ENCODE data around the gene CCDC158.

CCDC158 gene

GRCh38 chr4:76443376-76443775 is 22.4 kb upstream of the CCDC158 start:
- Histone ChIP-seq H3K36me3 (ENCODE audit: control insufficient read depth, insufficient read depth, low read length) (no peaks in the 10 kb centered on the region), H3K9ac (no peak overlapping the region), H3K4me2 (ENCODE audit: low read length) (no peak overlapping the region), H3K79me2 (no peaks in the 10 kb centered on the region), H3K9me3 (ENCODE audit: control insufficient read depth, low read length) (no peaks in the 10 kb centered on the region), H3K4me1 (no peaks in the 10 kb centered on the region), H3K27ac (no peak overlapping the region), H2AFZ (no peak overlapping the region), H3K4me3 (ENCODE audit: low read depth, low read length) (no peak overlapping the region), H3K27me3 (ENCODE audit: control insufficient read depth, insufficient read depth, low read length) (no peaks in the 10 kb centered on the region)
- no peak for TF ChIP-seq CTCF (IDR thresholded peaks at IDR 0.05)

GRCh38 chr4:76442807-76443206 is 21.9 kb upstream of the CCDC158 start:
- no peak overlapping the region for H3K4me2 ChIP-seq (ENCODE audit: low read length)
- H3K9me3 ChIP-seq (ENCODE audit: control insufficient read depth, low read length): no peaks in the 10 kb centered on the region
- H3K4me3 ChIP-seq (ENCODE audit: low read depth, low read length): no peak overlapping the region
- no peaks in the 10 kb centered on the region for H3K4me1 ChIP-seq
- no peak for TF ChIP-seq CTCF (IDR thresholded peaks at IDR 0.05)
- H3K27ac ChIP-seq: no peak overlapping the region
- H3K27me3 ChIP-seq (ENCODE audit: control insufficient read depth, insufficient read depth, low read length): no peaks in the 10 kb centered on the region
- H3K36me3 ChIP-seq (ENCODE audit: control insufficient read depth, insufficient read depth, low read length): no peaks in the 10 kb centered on the region
- H3K9ac ChIP-seq: no peak overlapping the region
- no peaks in the 10 kb centered on the region for H3K79me2 ChIP-seq
- H2AFZ ChIP-seq: no peak overlapping the region

GRCh38 chr4:76441881-76442280 is 20.9 kb upstream of the CCDC158 start:
- Histone ChIP-seq H3K4me2 (ENCODE audit: low read length) (no peak overlapping the region), H3K4me1 (no peaks in the 10 kb centered on the region), H2AFZ (no peak overlapping the region), H3K79me2 (no peaks in the 10 kb centered on the region), H3K9ac (no peak overlapping the region), H3K4me3 (ENCODE audit: low read depth, low read length) (no peak overlapping the region), H3K9me3 (ENCODE audit: control insufficient read depth, low read length) (no peaks in the 10 kb centered on the region), H3K27me3 (ENCODE audit: control insufficient read depth, insufficient read depth, low read length) (no peaks in the 10 kb centered on the region), H3K27ac (no peak overlapping the region), H3K36me3 (ENCODE audit: control insufficient read depth, insufficient read depth, low read length) (no peaks in the 10 kb centered on the region)
- no peak for TF ChIP-seq CTCF (IDR thresholded peaks at IDR 0.05)

DNA sequence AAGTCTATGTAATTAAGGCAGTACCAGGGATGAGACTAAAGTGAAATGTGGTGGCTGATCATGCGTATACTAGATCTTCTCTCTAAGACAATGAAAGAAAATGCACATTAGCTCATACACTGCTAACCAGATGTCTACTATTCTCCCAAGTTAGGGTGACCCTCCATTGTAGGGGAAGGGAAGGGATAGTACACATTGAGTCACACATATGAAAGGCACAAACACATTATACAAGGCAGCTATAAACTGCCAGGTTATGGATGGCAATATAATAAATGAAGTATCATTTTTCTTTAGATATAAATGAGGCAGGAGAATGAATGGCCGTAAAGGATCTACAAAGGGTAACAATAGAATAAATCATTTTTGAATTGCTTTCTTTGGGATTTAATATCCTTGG is 18.6 kb upstream of the CCDC158 start:
- H3K9me3 ChIP-seq (ENCODE audit: control insufficient read depth, low read length): no peaks in the 10 kb centered on the region
- H3K36me3 ChIP-seq (ENCODE audit: control insufficient read depth, insufficient read depth, low read length): no peaks in the 10 kb centered on the region
- no peaks in the 10 kb centered on the region for H3K27me3 ChIP-seq (ENCODE audit: control insufficient read depth, insufficient read depth, low read length)
- H3K4me3 ChIP-seq (ENCODE audit: low read depth, low read length): no peak overlapping the region
- no peak overlapping the region for H2AFZ ChIP-seq
- no peak overlapping the region for H3K9ac ChIP-seq
- TF ChIP-seq CTCF (IDR thresholded peaks at IDR 0.05): no peak
- no peaks in the 10 kb centered on the region for H3K79me2 ChIP-seq
- H3K27ac ChIP-seq: no peak overlapping the region
- H3K4me1 ChIP-seq: no peaks in the 10 kb centered on the region
- H3K4me2 ChIP-seq (ENCODE audit: low read length): no peak overlapping the region

DNA sequence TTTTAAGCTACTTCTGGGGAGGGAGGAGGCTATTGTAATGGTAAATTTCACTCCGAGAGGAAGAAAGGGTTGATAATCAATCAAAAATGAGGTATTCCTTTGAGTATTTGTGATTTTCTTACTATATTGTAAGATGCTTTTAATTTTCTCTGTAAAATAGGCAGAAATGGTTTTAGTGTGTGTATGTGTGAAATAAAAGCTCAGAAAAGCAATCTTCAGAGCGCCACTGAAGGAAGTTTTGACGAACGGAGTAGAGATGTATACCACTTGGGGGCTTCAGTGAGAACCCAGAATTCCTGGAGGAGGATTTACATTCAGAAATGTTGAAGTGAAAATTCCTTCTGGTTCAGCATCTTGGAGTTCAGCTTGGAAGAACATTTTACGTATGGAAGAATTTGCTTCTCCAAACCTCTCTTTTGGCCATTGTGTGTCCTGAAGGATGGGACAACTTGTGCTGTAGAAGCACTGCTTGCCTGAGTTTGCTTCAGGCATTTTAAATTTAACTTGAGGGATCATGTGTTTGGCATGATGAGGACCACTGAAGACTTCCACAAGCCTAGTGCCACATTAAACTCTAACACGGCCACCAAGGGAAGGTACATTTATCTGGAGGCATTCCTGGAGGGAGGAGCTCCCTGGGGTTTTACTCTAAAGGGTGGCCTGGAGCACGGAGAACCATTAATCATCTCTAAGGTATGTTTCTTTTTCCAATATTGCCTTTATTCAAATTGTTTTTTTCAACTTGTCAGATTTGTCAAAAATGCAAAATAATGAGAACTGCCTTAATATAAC is 14.8 kb upstream of the CCDC158 start:
- Histone ChIP-seq H3K4me3 (ENCODE audit: low read depth, low read length) (no peak overlapping the region), H3K9me3 (ENCODE audit: control insufficient read depth, low read length) (no peaks in the 10 kb centered on the region), H3K4me2 (ENCODE audit: low read length) (no peak overlapping the region), H3K4me1 (no peaks in the 10 kb centered on the region), H3K36me3 (ENCODE audit: control insufficient read depth, insufficient read depth, low read length) (no peaks in the 10 kb centered on the region), H3K9ac (no peak overlapping the region), H3K79me2 (no peaks in the 10 kb centered on the region), H3K27me3 (ENCODE audit: control insufficient read depth, insufficient read depth, low read length) (no peaks in the 10 kb centered on the region), H3K27ac (no peak overlapping the region), H2AFZ (no peak overlapping the region)
- TF ChIP-seq CTCF (IDR thresholded peaks at IDR 0.05): no peak

Data from parathyroid adenoma (tissue), 2 donors.